Dendritic cell treated with granulocyte-macrophage colony-stimulating factor and Interleukin-4, amounts not matched to agents 40 ng/mL and 50 ng/mL, for 4 days (primary cell): Measurements from ENCODE around the gene CLIP2.

ENCODE experiments used
- H3K27ac Mint-ChIP-seq: one replicate; pipeline ENCODE4 v1.8.0; 2022; ENCODE audit warnings: mild to moderate bottlenecking, mixed read lengths
- H3K27me3 Mint-ChIP-seq: one replicate; pipeline ENCODE4 v1.8.0; 2022; ENCODE audit warnings: mild to moderate bottlenecking, mixed read lengths
- H3K36me3 Mint-ChIP-seq: one replicate; pipeline ENCODE4 v1.8.0; 2022; ENCODE audit warnings: low read depth, mixed read lengths
- H3K4me1 Mint-ChIP-seq: one replicate; pipeline ENCODE4 v1.8.0; 2022; ENCODE audit warnings: low read depth, mixed read lengths
- H3K4me3 Mint-ChIP-seq: one replicate; pipeline ENCODE4 v1.8.0; 2022; ENCODE audit warnings: mild to moderate bottlenecking, moderate library complexity, mixed read lengths
- H3K9me3 Mint-ChIP-seq: one replicate; pipeline ENCODE4 v1.8.0; 2022; ENCODE audit warnings: mixed read lengths
- intact Hi-C: fragments of 100-400 bp; cut with micrococcal nuclease; formaldehyde crosslinking; loops from one replicate; pipeline ENCODE4 v1.15.0; 2022

CLIP2 gene

GRCh38 chr7:74283858-74284447 lies 5.3 kb upstream of the CLIP2 start:
- peaks cover 46% of the 10 kb centered on the region for H3K4me1 Mint-ChIP-seq
- H3K27me3 Mint-ChIP-seq, result peaks cover 25% of the 10 kb centered on the region
- H3K4me3 Mint-ChIP-seq, result no peak overlapping the region
- no peaks in the 10 kb centered on the region for H3K9me3 Mint-ChIP-seq
- H3K36me3 Mint-ChIP-seq, result no peaks in the 10 kb centered on the region
- intact Hi-C loops, result loop anchor here (10.0 kb wide), 1 partner anchor 79 kb away; no protein-coding TSS in a partner anchor
- no peak overlapping the region for H3K27ac Mint-ChIP-seq

GRCh38 chr7:74284781-74285259 lies 4.4 kb upstream of the CLIP2 start:
- intact Hi-C loops, result loop anchor here (10.0 kb wide), 1 partner anchor 80 kb away; no protein-coding TSS in a partner anchor
- H3K27me3 Mint-ChIP-seq, result peaks cover 26% of the 10 kb centered on the region
- H3K4me1 Mint-ChIP-seq, result peaks cover 42% of the 10 kb centered on the region
- no peak overlapping the region for H3K4me3 Mint-ChIP-seq
- H3K9me3 Mint-ChIP-seq, result no peaks in the 10 kb centered on the region
- no peak overlapping the region for H3K27ac Mint-ChIP-seq
- peaks cover 3% of the 10 kb centered on the region for H3K36me3 Mint-ChIP-seq

- intact Hi-C loops, result loop anchor here (10.0 kb wide), 1 partner anchor 81 kb away; no protein-coding TSS in a partner anchor
- Mint-ChIP-seq H3K36me3 (peaks cover 9% of the 10 kb centered on the region), H3K27me3 (peaks cover 32% of the 10 kb centered on the region), H3K4me3 (no peak overlapping the region), H3K27ac (peak overlapping the region; percentile 41), H3K4me1 (peaks cover 41% of the 10 kb centered on the region), H3K9me3 (no peaks in the 10 kb centered on the region)
Observed at GRCh38 chr7:74286131-74286530, 3.1 kb upstream of the CLIP2 start.

GRCh38 chr7:74287303-74288033 lies 1.7 kb upstream of the CLIP2 start:
- intact Hi-C loops, result loop anchor here (2.0 to 10.0 kb wide), 2 partner anchors 15 to 83 kb away; no protein-coding TSS in a partner anchor
- Mint-ChIP-seq H3K4me1 (peaks cover 53% of the 10 kb centered on the region), H3K36me3 (peaks cover 9% of the 10 kb centered on the region), H3K9me3 (no peaks in the 10 kb centered on the region), H3K27me3 (peaks cover 36% of the 10 kb centered on the region), H3K4me3 (no peak overlapping the region), H3K27ac (peak overlapping the region; percentile 47)

GRCh38 chr7:74288034-74288881 lies 949 bp upstream of the CLIP2 start:
- Mint-ChIP-seq H3K9me3 (no peaks in the 10 kb centered on the region), H3K36me3 (peaks cover 15% of the 10 kb centered on the region), H3K4me3 (peak overlapping the region; percentile 81), H3K27me3 (peaks cover 34% of the 10 kb centered on the region), H3K27ac (peak overlapping the region; percentile 47), H3K4me1 (peaks cover 61% of the 10 kb centered on the region)
- intact Hi-C loops, result loop anchor here (2.0 to 10.0 kb wide), 2 partner anchors 15 to 83 kb away; no protein-coding TSS in a partner anchor

- peak overlapping the region; percentile 85 for H3K4me3 Mint-ChIP-seq
- H3K27ac Mint-ChIP-seq, result peak overlapping the region; percentile 66
- H3K36me3 Mint-ChIP-seq, result peaks cover 21% of the 10 kb centered on the region
- no peaks in the 10 kb centered on the region for H3K9me3 Mint-ChIP-seq
- peaks cover 67% of the 10 kb centered on the region for H3K4me1 Mint-ChIP-seq
- intact Hi-C loops, result loop anchor here (1.0 to 10.0 kb wide), 3 partner anchors 17 to 85 kb away; no protein-coding TSS in a partner anchor
- H3K27me3 Mint-ChIP-seq, result peaks cover 42% of the 10 kb centered on the region
Observed at GRCh38 chr7:74289659-74290552, 699 bp downstream of the CLIP2 start.

- Mint-ChIP-seq H3K9me3 (no peaks in the 10 kb centered on the region), H3K27ac (peak overlapping the region; percentile 66), H3K4me1 (peaks cover 68% of the 10 kb centered on the region), H3K27me3 (peaks cover 45% of the 10 kb centered on the region), H3K4me3 (peak overlapping the region; percentile 85), H3K36me3 (peaks cover 28% of the 10 kb centered on the region)
- intact Hi-C loops, result no loop called here
Observed at GRCh38 chr7:74290553-74290950, 1.3 kb downstream of the CLIP2 start.

- peak overlapping the region; percentile 66 for H3K27ac Mint-ChIP-seq
- peaks cover 70% of the 10 kb centered on the region for H3K4me1 Mint-ChIP-seq
- peaks cover 45% of the 10 kb centered on the region for H3K27me3 Mint-ChIP-seq
- intact Hi-C loops, result no loop called here
- H3K4me3 Mint-ChIP-seq, result peak overlapping the region; percentile 85
- peaks cover 32% of the 10 kb centered on the region for H3K36me3 Mint-ChIP-seq
- H3K9me3 Mint-ChIP-seq, result no peaks in the 10 kb centered on the region
Observed at GRCh38 chr7:74290981-74291441, 1.8 kb downstream of the CLIP2 start.

- Mint-ChIP-seq H3K4me3 (peak overlapping the region; percentile 13), H3K4me1 (peaks cover 70% of the 10 kb centered on the region), H3K9me3 (no peaks in the 10 kb centered on the region), H3K27me3 (peaks cover 49% of the 10 kb centered on the region), H3K36me3 (peaks cover 37% of the 10 kb centered on the region), H3K27ac (peak overlapping the region; percentile 11)
- intact Hi-C loops, result no loop called here
Observed at GRCh38 chr7:74291535-74291934, 2.3 kb downstream of the CLIP2 start.

GRCh38 chr7:74292757-74293576 lies 3.8 kb downstream of the CLIP2 start:
- Mint-ChIP-seq H3K4me3 (no peak overlapping the region), H3K27me3 (peaks cover 50% of the 10 kb centered on the region), H3K36me3 (peaks cover 50% of the 10 kb centered on the region), H3K9me3 (no peaks in the 10 kb centered on the region), H3K27ac (no peak overlapping the region), H3K4me1 (peaks cover 81% of the 10 kb centered on the region)
- intact Hi-C loops, result no loop called here

GRCh38 chr7:74293577-74293908 lies 4.3 kb downstream of the CLIP2 start:
- Mint-ChIP-seq H3K27me3 (peaks cover 44% of the 10 kb centered on the region), H3K4me1 (peaks cover 76% of the 10 kb centered on the region), H3K4me3 (no peak overlapping the region), H3K9me3 (no peaks in the 10 kb centered on the region), H3K36me3 (peaks cover 50% of the 10 kb centered on the region), H3K27ac (no peak overlapping the region)
- intact Hi-C loops, result no loop called here

- Mint-ChIP-seq H3K9me3 (no peaks in the 10 kb centered on the region), H3K4me1 (peaks cover 78% of the 10 kb centered on the region), H3K27ac (no peak overlapping the region), H3K27me3 (peaks cover 39% of the 10 kb centered on the region), H3K4me3 (no peak overlapping the region), H3K36me3 (peaks cover 50% of the 10 kb centered on the region)
- intact Hi-C loops, result no loop called here
Observed at GRCh38 chr7:74294191-74294998, 5.2 kb downstream of the CLIP2 start.
